Measurements from ENCODE around the gene HOXD12.
A peak's percentile ranks its signal among the peaks of the same experiment; 100 is the strongest.

HOXD12 gene

GRCh38 chr2:176103742-176104315 lies 4.2 kb downstream of the HOXD12 start:
- peak in 1 of 10 donors; percentile 49 for DNase-seq
- intact Hi-C loops (cut with DNase I): no loop called here

DNA sequence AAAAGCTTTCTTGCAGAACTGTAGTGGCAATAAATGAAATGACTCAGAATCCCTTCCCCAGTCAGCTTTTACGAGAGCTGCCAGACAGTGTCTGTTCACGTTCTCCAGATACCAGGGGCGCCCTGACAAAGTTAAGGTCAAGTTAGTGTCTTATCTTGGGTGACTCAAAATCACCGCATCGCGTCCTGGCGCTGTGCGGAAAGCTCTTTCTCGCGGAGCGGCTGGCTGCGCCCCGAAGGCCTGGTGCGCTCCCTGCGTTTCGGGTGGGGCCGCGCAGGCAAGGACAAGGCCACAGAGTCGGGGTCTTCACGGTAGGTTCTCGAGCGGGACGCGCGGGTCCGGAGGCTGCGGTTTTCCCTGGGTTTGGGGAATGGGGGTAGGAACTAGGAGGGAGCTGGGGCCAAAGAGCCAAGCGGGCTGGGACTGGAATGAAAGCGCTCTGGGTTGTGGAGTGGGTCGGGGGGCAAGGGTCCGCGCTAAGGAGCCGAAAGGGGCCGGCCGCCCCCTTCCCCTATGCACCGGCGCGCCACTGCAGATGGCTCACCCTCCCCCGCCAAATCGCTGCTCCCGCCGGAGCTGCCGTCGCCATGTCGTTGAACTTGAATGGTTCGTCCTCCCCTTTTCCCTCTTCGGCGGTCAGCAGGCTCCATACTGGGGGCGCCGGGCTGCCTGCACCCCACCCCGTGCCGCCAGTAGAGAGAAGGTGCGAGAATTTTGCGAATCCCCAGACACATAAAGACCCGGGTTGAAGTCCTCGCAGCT lies 4.9 kb downstream of the HOXD12 start:
- intact Hi-C loops (cut with DNase I): no loop called here

DNA sequence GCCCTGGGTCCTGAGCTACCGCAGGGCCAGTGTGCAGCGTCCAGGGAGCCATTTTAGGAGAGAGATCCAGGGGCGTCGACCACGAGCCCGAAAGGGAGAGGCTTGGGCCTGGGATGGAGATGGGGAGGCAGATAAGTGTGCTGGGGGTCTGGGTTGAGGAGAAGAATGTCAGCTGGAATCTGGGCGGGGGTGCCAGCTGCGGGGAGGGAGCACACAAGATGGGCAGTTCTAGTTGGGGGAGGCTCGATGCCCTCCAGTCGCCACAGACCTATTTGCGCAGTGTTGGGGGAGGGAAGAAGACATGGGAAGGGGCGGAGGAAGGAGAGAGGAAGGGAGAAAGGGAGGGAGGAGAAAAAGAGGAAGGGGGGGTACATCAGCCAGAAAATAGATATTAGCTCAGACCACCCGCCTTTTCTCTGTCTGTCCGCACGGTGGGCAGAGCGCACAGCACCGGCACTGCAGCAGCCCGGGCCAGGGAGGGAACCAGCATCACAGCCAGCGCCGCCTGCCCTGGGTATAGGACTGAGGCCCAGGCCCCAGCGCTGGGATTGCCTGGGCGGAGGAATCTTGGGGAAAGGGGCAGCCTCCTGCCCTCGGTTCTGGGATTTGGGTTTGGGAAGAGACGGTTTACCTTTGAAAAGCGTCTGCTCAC lies 5.6 kb downstream of the HOXD12 start:
- DNase-seq: peak in 1 of 10 donors; percentile 52
- intact Hi-C loops (cut with DNase I): no loop called here

More for the DNA sequence above, 4.9 kb downstream of the HOXD12 start:
- peak in 1 of 10 donors; percentile 49 for DNase-seq

DNA sequence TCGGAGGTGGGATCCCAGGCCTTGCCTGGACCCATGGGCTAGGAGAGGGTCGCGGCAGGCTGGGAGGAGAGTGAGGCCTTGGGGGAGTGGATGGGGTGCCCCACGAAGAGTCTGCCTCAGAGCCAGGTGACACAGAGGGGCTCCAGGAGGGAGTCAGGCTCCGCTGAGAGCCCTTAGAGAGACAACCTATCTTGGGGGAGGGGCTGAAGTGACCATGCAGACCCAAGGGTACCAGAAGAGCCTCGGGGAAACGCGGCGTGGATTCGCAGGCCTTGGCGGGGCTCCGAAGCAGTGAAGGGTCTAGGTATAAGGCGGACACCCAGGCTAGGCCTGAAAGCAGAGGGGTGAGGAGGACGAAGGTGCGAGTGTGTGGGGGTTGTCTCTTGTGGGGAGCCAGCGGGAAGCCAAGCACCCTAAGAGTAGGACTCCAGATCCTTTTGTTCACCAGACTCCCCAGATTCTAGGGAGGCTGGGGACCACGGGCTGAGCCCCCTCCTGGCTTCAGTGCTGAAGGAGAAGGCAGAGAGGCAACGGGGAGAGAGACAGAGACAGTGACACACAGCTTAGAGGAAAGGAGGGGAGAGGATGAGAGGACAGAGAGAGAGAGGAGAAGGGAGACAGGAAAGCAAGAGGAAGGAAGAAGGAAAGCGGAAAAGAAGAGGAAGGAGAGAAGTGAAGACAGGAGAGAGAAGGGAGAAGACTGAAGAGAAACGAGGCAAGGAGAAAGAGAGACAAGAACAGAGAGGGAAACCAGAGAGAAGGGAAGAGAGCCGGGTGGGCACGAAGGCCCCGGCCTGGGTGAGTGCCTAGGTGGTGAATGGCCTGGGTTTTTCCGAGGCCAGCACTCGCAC lies 6.4 kb downstream of the HOXD12 start:
- intact Hi-C loops (cut with DNase I): no loop called here
- DNase-seq: peak in 1 of 10 donors; percentile 59

DNA sequence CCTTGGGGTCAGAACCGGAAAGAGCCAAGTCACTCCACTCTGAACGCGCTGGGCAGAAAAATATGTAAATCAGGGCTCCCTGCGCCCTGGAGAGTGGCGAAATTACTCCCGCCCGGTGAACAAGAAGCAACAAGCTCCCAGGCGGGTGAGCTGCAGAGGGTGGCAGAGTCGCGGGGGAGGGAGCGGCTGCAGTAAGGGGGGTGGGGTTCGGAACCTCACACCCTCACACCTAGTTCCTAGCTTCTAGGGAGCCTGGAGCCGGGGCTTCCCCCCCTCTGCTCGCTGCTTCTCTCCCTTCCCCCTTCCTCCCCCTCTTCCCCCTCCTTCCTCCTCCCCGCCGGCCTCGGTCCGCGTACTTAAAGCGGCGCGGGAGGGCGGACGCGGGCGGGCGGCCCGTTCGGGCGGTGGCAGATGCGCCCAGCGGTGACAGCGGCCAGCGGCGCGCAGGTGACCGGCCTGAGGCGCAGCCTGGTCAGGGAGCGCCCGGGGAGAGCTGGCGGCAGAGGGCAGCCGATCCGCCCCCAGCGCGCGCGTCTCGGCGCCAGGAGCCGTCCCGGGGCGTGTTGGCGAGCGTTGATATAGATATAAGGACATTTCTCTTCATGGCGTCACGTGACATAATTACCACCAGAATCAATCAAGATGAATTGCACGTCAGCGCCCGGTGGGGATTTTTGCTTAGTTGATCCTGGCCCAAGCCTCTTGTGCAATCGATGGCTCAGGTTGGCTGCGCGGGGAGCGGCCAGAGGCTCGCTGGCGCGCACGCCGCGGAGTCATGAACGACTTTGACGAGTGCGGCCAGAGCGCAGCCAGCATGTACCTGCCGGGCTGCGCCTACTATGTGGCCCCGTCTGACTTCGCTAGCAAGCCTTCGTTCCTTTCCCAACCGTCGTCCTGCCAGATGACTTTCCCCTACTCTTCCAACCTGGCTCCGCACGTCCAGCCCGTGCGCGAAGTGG lies 7.3 kb downstream of the HOXD12 start, which contains the start of gene HOXD11:
TSS of gene HOXD11 (plus strand) at position 700 of the 959 bp plus-strand sequence. CDS start at position 776, 76 bp downstream.
- intact Hi-C loops (cut with DNase I): no loop called here

DNA sequence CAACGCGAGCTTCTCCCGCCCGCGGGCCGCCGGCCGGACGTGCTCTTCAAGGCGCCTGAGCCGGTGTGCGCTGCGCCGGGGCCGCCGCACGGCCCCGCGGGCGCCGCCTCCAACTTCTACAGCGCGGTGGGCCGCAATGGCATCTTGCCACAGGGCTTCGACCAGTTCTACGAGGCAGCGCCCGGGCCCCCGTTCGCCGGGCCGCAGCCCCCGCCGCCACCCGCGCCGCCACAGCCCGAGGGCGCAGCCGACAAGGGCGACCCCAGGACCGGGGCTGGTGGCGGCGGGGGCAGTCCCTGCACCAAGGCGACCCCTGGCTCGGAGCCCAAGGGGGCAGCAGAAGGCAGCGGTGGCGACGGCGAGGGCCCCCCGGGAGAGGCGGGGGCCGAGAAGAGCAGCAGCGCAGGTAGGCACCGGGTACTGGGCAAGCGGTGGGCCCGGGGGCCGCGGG lies 8.2 kb downstream of the HOXD12 start:
- peak in 2 of 10 donors; percentile 58 to 66 for DNase-seq
- intact Hi-C loops (cut with DNase I): no loop called here

More for the DNA sequence above, 7.3 kb downstream of the HOXD12 start, which contains the start of gene HOXD11:
- DNase-seq: peak in 2 of 10 donors; percentile 54 to 84

GRCh38 chr2:176109192-176109901 lies 9.8 kb downstream of the HOXD12 start:
- intact Hi-C loops (cut with DNase I): no loop called here
- no peak for DNase-seq

DNA sequence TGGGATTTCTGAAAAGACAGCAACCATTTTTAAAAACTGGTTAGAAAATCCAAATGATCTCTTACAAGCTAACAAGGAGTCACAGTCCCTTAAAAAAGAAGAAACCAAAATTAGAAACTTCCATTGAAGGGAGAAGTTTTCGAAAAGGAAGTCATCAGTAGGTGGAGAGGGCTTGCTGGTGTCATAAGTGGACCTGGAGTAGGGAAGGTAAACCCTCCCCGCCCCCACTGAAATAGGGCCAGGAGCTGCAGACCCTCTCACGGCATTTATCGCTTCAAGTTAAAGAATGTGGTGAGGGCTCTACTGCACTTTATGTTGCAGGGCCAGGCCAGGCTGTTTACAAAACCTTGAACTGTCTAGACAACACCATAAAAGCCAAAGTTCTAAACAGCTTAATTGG lies 10.4 kb downstream of the HOXD12 start:
- intact Hi-C loops (cut with DNase I): no loop called here

DNA sequence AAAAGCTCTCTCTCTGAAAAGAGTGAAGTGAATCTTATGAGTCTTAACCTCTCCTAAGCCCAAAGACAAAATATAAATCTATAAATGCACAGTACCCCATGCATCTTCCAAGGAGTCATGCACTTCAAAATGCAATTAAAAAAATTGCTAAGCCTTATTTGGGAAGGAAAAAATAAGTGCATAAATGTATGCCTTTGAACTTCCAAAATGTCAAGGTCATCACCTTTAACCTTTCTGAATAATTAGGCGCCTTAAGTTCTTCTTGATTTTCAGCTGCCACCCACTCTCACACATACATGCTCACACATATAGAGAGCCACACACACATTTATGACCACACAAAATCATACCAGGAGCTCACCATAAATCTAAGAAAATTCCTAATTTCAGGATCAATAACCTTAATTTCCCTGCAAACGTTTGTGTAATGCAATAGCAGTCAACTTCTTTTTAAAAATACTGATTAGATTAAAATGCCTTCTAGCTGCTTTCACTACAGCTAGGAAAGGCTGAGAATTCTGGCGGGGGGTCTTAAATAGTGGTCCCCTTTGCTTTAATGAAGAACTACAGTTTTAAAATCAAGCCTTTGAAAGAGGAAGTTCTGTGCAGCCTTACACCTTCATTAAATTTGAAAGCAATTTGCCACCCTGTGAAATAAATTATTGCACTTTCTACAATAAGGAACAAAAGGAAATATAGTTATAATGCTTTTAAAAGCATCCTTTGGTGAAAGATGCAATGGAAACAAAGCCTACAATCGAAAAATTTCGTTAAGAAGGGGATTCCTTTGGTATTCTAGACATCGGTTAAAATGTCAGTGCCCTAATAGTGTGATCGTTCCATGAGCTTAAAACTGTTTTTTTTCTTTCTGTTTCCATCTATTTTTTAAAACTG lies 11.1 kb downstream of the HOXD12 start:
- no peak for DNase-seq
- intact Hi-C loops (cut with DNase I): no loop called here

More for the DNA sequence above, 10.4 kb downstream of the HOXD12 start:
- no peak for DNase-seq

DNA sequence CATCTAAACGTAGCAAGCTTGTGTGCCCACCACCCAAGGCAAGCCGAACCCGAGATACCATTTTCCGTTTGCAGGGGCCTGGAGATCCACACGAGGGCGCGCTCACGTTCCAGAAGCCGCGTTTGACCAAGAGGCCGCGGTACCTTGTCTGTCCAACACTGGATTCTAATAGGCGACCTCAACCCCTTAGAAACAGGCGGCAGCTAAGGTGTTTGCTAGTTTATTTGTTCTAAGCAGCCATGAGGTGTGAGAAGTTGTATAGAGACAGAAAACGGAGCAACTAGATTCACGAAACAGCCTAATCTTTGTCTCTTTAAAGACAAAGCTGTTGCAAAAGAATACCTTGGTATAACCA lies 11.7 kb downstream of the HOXD12 start:
- peak in 1 of 10 donors; percentile 48 for DNase-seq
- intact Hi-C loops (cut with DNase I): no loop called here

GRCh38 chr2:176111846-176112374 lies 12.3 kb downstream of the HOXD12 start:
- intact Hi-C loops (cut with DNase I): no loop called here

GRCh38 chr2:176112375-176113302 lies 13.0 kb downstream of the HOXD12 start:
- DNase-seq: peak in 1 of 10 donors; percentile 66
- intact Hi-C loops (cut with DNase I): no loop called here

More at GRCh38 chr2:176111846-176112374, 12.3 kb downstream of the HOXD12 start:
- DNase-seq: peak in 1 of 10 donors; percentile 59

- intact Hi-C loops (cut with DNase I): no loop called here
- DNase-seq: peak in 1 of 10 donors; percentile 53
Observed at GRCh38 chr2:176114120-176114929, 14.7 kb downstream of the HOXD12 start.

DNA sequence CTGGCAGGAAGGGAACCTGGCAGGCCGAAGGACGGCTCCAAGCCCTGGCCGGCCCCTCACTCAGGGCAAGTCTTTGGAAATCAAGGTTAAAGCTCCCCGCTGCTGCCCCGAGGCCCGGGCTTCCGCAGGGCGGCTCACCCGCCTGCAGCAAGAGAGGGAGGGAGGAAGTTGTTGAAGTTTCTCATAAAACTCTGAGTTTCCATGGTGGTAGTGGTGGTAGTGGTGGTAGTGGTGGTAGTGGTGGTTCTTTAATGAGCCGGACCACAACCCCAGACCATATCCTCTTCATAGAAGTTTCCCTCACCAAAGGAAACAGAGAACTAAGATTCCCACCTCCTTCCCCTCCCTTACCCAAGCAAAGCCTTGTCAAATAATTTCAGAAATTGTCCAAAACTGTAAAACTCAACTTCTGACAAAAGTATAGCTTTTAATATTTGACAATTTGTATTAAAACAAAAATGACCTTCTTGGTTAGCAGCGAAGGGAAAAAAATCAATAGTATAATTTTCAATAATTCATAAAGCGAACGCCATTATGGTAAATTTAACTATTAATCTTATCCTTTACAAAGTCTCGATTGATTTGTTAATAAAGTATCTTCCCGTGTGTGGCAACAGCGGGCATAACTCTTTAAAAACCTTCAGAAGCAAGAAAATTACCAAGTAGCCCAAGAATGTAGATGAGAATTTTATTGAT lies 15.5 kb downstream of the HOXD12 start:
- peak in 1 of 10 donors; percentile 52 for DNase-seq
- intact Hi-C loops (cut with DNase I): no loop called here
